WTC11 (cell line): ENCODE results near the gene OBP2B. TPM values are rescaled to one million over a fixed set of nuclear protein-coding genes. Genes with fewer than 3 reads are reported as not detected.
"Not testable (repeated sequence)": the region's sequence is repeated elsewhere in the genome, so short reads cannot be mapped to it uniquely, and the experiment has no call there.

Source experiments
- ATAC-seq: fragments of 200-7000 bp; cut with Tn5 transposase; 2 replicates; pipeline ENCODE4 v1.10.0; 2021; ENCODE audit warnings: mild to moderate bottlenecking, moderate library complexity
- CTCF ChIA-PET: fragments of 300-600 bp; sonication (Branson Sonifier 250); formaldehyde crosslinking; loops from one replicate; lab custom pipeline; 2021; ENCODE audit warnings: antibody characterized with exemption; lab: Charles Lee
- POLR2A ChIA-PET: fragments of 350-600 bp; sonication (Branson Sonifier 250); formaldehyde crosslinking; loops from one replicate; lab custom pipeline; 2021; ENCODE audit warnings: antibody characterized with exemption; lab: Charles Lee
- DNase-seq: peaks from one replicate; pipeline ENCODE4 v3.0.0; 2021; ENCODE audit warnings: low spot score
- H3K27ac Mint-ChIP-seq: 2 replicates; pipeline ENCODE4 v1.8.0; 2021; ENCODE audit warnings: mixed read lengths
- H3K27me3 Mint-ChIP-seq: 2 replicates; pipeline ENCODE4 v1.8.0; 2021; ENCODE audit warnings: low read depth, mild to moderate bottlenecking, moderate library complexity, mixed read lengths
- H3K36me3 Mint-ChIP-seq: 2 replicates; pipeline ENCODE4 v1.8.0; 2021; ENCODE audit warnings: mixed read lengths
- H3K4me1 Mint-ChIP-seq: 2 replicates; pipeline ENCODE4 v1.8.0; 2022; ENCODE audit warnings: mixed read lengths
- H3K4me3 Mint-ChIP-seq: 2 replicates; pipeline ENCODE4 v1.8.0; 2021; ENCODE audit warnings: mild to moderate bottlenecking, moderate library complexity, mixed read lengths
- H3K9me3 Mint-ChIP-seq: 2 replicates; pipeline ENCODE4 v1.8.0; 2021; ENCODE audit warnings: mixed read lengths
- ELF4 ChIP-seq: sonication (generic); formaldehyde crosslinking; IDR thresholded peaks from 2 replicates; pipeline ENCODE4 v1.8.1; 2022; ENCODE audit warnings: low read depth, mild to moderate bottlenecking, moderate library complexity, missing genetic modification reagents
- ESRRA ChIP-seq: sonication (generic); formaldehyde crosslinking; IDR thresholded peaks from 2 replicates; pipeline ENCODE4 v1.8.1; 2022; ENCODE audit warnings: mild to moderate bottlenecking, missing genetic modification reagents, borderline replicate concordance
- ETV6 ChIP-seq: sonication (generic); formaldehyde crosslinking; IDR thresholded peaks from 2 replicates; pipeline ENCODE4 v1.8.1; 2022; ENCODE audit warnings: mild to moderate bottlenecking, missing genetic modification reagents
- RELA ChIP-seq: sonication (generic); formaldehyde crosslinking; IDR thresholded peaks from 2 replicates; pipeline ENCODE4 v1.8.1; 2022; ENCODE audit warnings: missing genetic modification reagents, mild to moderate bottlenecking, borderline replicate concordance
- RORB ChIP-seq: fragments of 250-450 bp; sonication (Bioruptor Pico); IDR thresholded peaks from 2 replicates; pipeline ENCODE4 v1.9.0; 2021; ENCODE audit warnings: mild to moderate bottlenecking
- TEAD1 ChIP-seq: sonication (generic); formaldehyde crosslinking; IDR thresholded peaks from 2 replicates; pipeline ENCODE4 v1.8.0; 2022; ENCODE audit warnings: mild to moderate bottlenecking, missing genetic modification reagents
- ZNF232 ChIP-seq: sonication (generic); formaldehyde crosslinking; IDR thresholded peaks from 2 replicates; pipeline ENCODE4 v1.8.0; 2022; ENCODE audit warnings: mild to moderate bottlenecking, missing genetic modification reagents
- ZNF423 ChIP-seq: fragments of 250-450 bp; sonication (Bioruptor Pico); IDR thresholded peaks from 2 replicates; pipeline ENCODE4 v2.1.2; 2022; ENCODE audit warnings: mild to moderate bottlenecking, moderate library complexity
- total RNA-seq: library from RNA; stranded (reverse); gene quantifications from 3 replicates; pipeline ENCODE4 v1.2.3, GENCODE V29; 2021
- TF ChIP-seq, protein P1 (sequence below): sonication (generic); formaldehyde crosslinking; IDR thresholded peaks from 2 replicates; pipeline ENCODE4 v1.8.1; 2022; ENCODE audit warnings: mild to moderate bottlenecking, missing genetic modification reagents, moderate library complexity, borderline replicate concordance
- TF ChIP-seq, protein P2 (sequence below): sonication (generic); formaldehyde crosslinking; IDR thresholded peaks from 2 replicates; pipeline ENCODE4 v1.8.0; 2023; ENCODE audit warnings: missing genetic modification reagents, mild to moderate bottlenecking, borderline replicate concordance
- TF ChIP-seq, protein P3 (sequence below): fragments of 250-450 bp; sonication (Bioruptor Pico); conservative IDR thresholded peaks from 2 replicates; pipeline ENCODE4 v1.9.0; 2021; ENCODE audit warnings: mild to moderate bottlenecking
- TF ChIP-seq, protein P4 (sequence below): fragments of 200-600 bp; IDR thresholded peaks from 2 replicates; pipeline ENCODE4 v1.8.0; 2022; ENCODE audit warnings: antibody characterized with exemption

Gene OBP2B
- total RNA-seq, 1 experiment from 2014 or later: not detected

DNA sequence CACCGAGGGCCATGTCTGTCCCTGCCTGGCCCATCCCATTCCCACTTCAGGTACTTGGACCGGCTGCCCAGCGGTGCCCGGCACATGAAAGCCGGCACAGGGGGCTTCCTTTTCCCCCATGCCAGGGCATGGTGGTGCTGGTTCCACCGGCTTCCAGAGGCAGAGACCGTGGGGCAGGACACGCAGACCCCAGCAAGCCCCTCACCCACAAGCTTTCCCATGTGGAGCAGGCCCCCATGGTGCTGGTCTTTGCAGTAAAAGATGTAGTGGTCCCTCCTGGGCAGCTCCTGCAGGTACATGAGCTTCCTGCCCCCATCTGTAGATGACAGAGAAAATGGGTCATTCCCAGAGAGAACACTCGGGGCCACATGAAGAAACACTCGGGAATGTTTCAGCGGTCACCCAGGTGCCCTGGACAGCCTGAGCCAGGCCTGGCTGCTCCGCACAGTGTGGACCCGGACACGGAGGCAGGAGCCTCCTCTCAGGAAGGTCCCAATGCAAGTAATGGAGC, 2.0 kb downstream of the OBP2B start:
- no peak for TF ChIP-seq ZNF232 (CRISPR knock-in tag)
- TF ChIP-seq, protein P1, sequence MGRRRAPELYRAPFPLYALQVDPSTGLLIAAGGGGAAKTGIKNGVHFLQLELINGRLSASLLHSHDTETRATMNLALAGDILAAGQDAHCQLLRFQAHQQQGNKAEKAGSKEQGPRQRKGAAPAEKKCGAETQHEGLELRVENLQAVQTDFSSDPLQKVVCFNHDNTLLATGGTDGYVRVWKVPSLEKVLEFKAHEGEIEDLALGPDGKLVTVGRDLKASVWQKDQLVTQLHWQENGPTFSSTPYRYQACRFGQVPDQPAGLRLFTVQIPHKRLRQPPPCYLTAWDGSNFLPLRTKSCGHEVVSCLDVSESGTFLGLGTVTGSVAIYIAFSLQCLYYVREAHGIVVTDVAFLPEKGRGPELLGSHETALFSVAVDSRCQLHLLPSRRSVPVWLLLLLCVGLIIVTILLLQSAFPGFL (CRISPR knock-in tag): no peak
- H3K36me3 Mint-ChIP-seq: no peaks in the 10 kb centered on the region
- no peak overlapping the region for H3K27ac Mint-ChIP-seq
- H3K9me3 Mint-ChIP-seq: no peaks in the 10 kb centered on the region
- peaks cover 87% of the 10 kb centered on the region for H3K27me3 Mint-ChIP-seq
- ChIA-PET POLR2A (no interaction called here), CTCF (interaction anchor here (1.2 to 2.7 kb wide), 4 partner anchors 19 to 279 kb away, joined by 3 to 14 read pairs (median 7); no protein-coding TSS in a partner anchor)
- DNase-seq: no peak
- H3K4me3 Mint-ChIP-seq: no peak overlapping the region
- H3K4me1 Mint-ChIP-seq: no peaks in the 10 kb centered on the region
- no peak for ATAC-seq

DNA sequence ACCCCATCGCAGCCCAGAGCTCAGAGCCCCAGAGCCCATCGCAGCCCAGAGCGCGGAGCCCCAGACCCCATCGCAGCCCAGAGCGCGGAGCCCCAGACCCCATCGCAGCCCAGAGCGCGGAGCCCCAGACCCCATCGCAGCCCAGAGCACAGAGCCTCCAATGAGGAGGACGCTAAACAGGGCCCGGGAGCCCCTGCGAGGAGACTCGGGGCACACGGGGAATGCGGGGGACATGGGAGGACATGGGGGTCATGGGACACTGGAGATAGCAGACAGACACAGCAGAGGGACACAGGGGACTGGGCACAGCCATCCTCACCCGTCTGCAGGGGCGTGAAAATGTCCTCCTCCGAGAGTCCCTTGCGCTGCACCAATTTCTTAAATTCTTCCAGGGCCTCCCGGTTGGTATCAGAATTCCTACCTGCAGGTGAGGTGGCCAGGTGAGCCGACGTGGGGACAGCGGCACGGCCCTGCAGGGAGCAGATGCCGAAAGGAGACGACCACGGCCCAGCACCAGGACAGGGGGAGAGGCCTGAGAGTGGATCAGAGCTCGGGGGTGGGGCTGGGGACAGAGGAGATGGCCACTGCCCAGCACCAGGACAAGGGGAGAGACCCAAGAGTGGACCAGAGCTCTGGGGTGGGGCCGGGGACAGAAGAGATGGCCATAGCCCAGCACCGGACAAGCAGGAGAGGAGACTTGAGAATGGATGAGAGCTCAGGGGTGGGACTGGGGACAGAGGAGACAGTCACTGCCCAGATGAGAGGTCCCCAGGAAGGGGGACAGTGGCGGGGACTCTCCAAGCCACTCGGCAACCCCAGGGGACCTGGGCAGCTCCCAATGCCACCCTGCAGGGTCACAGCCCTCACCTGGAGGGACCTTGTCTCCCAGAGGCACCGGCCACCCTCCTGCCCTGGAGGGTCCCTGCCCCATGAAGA, 2.8 kb downstream of the OBP2B start:
- no peaks in the 10 kb centered on the region for H3K36me3 Mint-ChIP-seq
- ChIA-PET CTCF (interaction anchor here (0.6 to 2.7 kb wide), 5 partner anchors 18 to 280 kb away, joined by 3 to 14 read pairs (median 5); no protein-coding TSS in a partner anchor), POLR2A (no interaction called here)
- ATAC-seq (no peak), DNase-seq (no peak)
- no peaks in the 10 kb centered on the region for H3K4me1 Mint-ChIP-seq
- peaks cover 88% of the 10 kb centered on the region for H3K27me3 Mint-ChIP-seq
- TF ChIP-seq RORB (CRISPR knock-in tag): no peak
- TF ChIP-seq TEAD1 (CRISPR knock-in tag): no peak
- TF ChIP-seq ESRRA (CRISPR knock-in tag): no peak
- TF ChIP-seq RELA (CRISPR knock-in tag): no peak
- TF ChIP-seq ZNF423 (CRISPR knock-in tag): no peak
- TF ChIP-seq, protein P2, sequence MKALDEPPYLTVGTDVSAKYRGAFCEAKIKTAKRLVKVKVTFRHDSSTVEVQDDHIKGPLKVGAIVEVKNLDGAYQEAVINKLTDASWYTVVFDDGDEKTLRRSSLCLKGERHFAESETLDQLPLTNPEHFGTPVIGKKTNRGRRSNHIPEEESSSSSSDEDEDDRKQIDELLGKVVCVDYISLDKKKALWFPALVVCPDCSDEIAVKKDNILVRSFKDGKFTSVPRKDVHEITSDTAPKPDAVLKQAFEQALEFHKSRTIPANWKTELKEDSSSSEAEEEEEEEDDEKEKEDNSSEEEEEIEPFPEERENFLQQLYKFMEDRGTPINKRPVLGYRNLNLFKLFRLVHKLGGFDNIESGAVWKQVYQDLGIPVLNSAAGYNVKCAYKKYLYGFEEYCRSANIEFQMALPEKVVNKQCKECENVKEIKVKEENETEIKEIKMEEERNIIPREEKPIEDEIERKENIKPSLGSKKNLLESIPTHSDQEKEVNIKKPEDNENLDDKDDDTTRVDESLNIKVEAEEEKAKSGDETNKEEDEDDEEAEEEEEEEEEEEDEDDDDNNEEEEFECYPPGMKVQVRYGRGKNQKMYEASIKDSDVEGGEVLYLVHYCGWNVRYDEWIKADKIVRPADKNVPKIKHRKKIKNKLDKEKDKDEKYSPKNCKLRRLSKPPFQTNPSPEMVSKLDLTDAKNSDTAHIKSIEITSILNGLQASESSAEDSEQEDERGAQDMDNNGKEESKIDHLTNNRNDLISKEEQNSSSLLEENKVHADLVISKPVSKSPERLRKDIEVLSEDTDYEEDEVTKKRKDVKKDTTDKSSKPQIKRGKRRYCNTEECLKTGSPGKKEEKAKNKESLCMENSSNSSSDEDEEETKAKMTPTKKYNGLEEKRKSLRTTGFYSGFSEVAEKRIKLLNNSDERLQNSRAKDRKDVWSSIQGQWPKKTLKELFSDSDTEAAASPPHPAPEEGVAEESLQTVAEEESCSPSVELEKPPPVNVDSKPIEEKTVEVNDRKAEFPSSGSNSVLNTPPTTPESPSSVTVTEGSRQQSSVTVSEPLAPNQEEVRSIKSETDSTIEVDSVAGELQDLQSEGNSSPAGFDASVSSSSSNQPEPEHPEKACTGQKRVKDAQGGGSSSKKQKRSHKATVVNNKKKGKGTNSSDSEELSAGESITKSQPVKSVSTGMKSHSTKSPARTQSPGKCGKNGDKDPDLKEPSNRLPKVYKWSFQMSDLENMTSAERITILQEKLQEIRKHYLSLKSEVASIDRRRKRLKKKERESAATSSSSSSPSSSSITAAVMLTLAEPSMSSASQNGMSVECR (CRISPR knock-in tag): no peak
- TF ChIP-seq, protein P3, sequence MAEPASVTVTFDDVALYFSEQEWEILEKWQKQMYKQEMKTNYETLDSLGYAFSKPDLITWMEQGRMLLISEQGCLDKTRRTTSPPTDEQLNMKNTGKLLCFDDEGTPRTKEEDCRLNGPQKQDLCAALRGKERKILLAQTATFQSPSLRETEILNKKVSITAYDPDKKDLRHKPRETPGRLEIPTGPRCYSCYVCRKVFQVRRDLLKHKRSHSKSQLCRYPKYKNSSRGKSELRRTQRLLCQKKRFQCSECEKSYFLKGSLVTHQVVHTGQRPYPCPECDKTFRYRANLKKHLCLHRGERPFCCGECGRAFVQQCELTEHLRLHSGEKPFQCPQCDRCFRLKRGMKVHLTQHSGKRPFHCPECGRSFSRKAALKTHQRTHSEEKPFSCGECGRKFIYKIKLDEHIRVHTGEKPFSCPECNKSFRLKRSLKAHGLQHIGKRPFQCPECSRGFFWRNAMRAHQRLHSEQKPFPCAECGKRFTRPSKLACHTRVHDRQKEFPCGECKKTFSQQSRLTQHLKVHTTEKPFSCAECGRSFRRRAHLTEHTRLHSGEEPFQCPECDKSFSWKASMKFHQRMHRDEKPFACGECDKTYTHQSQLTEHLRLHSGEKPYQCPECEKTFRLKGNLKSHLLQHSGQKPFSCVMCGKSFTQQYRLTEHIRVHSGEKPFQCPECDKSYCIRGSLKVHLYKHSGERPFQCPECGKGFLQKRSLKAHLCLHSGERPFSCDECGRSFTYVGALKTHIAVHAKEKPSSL (CRISPR knock-in tag): no peak
- TF ChIP-seq ELF4: no peak
- no peak for TF ChIP-seq ETV6 (CRISPR knock-in tag)
- TF ChIP-seq, protein P4, sequence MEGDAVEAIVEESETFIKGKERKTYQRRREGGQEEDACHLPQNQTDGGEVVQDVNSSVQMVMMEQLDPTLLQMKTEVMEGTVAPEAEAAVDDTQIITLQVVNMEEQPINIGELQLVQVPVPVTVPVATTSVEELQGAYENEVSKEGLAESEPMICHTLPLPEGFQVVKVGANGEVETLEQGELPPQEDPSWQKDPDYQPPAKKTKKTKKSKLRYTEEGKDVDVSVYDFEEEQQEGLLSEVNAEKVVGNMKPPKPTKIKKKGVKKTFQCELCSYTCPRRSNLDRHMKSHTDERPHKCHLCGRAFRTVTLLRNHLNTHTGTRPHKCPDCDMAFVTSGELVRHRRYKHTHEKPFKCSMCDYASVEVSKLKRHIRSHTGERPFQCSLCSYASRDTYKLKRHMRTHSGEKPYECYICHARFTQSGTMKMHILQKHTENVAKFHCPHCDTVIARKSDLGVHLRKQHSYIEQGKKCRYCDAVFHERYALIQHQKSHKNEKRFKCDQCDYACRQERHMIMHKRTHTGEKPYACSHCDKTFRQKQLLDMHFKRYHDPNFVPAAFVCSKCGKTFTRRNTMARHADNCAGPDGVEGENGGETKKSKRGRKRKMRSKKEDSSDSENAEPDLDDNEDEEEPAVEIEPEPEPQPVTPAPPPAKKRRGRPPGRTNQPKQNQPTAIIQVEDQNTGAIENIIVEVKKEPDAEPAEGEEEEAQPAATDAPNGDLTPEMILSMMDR: no peak
- H3K27ac Mint-ChIP-seq: no peak overlapping the region
- no peak overlapping the region for H3K4me3 Mint-ChIP-seq
- H3K9me3 Mint-ChIP-seq: no peaks in the 10 kb centered on the region

DNA sequence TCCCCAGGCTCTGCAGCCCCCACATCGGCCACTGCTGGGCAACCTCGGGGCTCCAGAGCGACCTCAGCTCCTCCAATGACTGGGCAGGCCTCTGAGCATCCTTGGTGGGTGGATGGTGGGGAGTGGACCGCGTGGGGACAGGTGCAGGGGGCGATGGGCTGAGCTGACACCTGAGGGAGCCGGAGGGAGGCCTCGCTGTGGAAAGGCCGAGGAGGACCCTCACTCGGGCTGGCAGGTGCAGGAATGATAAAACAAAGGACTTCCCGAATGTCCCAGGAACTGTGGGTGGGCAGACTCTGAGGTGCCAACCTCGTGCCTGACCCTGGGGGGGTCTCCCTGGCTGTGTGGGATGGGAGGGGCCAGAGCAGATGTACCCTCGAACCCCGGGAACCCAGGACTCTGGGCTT, 3.6 kb downstream of the OBP2B start:
- peaks cover 88% of the 10 kb centered on the region for H3K27me3 Mint-ChIP-seq
- H3K4me3 Mint-ChIP-seq, H3K36me3 Mint-ChIP-seq, H3K9me3 Mint-ChIP-seq, H3K4me1 Mint-ChIP-seq, POLR2A ChIA-PET, ATAC-seq, CTCF ChIA-PET, H3K27ac Mint-ChIP-seq, DNase-seq: not testable (repeated sequence)
